22Rv1 (cell line): Measurements from ENCODE around the gene FBXL3.

Experiments used
- CTCF ChIP-seq: fragments of 450-650 bp; IDR thresholded peaks from 2 replicates; pipeline ENCODE4 v1.5.1; 2017; ENCODE audit warnings: mild to moderate bottlenecking
- ZFX ChIP-seq: fragments of 450-650 bp; IDR thresholded peaks from 2 replicates; pipeline ENCODE4 v1.6.1; 2017; ENCODE audit warnings: antibody characterized with exemption, borderline replicate concordance

GRCh38 chr13:77028202-77028601, 1.2 kb upstream of the FBXL3 start:
- TF ChIP-seq CTCF: no peak
- TF ChIP-seq ZFX: no peak
